Astrocyte (in vitro differentiated cells and primary cell): ENCODE measurements around the gene VSIG8. TPM values are rescaled to one million over a fixed set of nuclear protein-coding genes. Genes with fewer than 3 reads are reported as not detected.

Source experiments
- DNase-seq: peaks from one replicate; pipeline ENCODE4 v3.0.0-alpha.2; 2010; ENCODE audit warnings: low read depth
- FAIRE-seq: peaks from 2 replicates; lab custom pipeline; 2011; peaks lifted over from hg19 to GRCh38; lab: Jason Lieb, UNC
- H2AFZ ChIP-seq: 2 replicates; pipeline ENCODE4 v1.6.0; 2012; ENCODE audit warnings: low read depth, low read length, inconsistent platforms
- H3K27ac ChIP-seq: 2 replicates; pipeline ENCODE4 v1.5.1; 2011; ENCODE audit warnings: low read depth, low read length, inconsistent platforms
- H3K27me3 ChIP-seq: 2 replicates; pipeline ENCODE4 v1.6.0; 2011; ENCODE audit warnings: low read length, inconsistent platforms; ENCODE audit not compliant: insufficient read depth
- H3K36me3 ChIP-seq: 2 replicates; pipeline ENCODE4 v1.5.1; 2011; ENCODE audit warnings: low read length, inconsistent platforms; ENCODE audit not compliant: insufficient read depth
- H3K4me1 ChIP-seq: 2 replicates; pipeline ENCODE4 v1.5.1; 2011; ENCODE audit warnings: low read length, inconsistent platforms; ENCODE audit not compliant: insufficient read depth
- H3K4me2 ChIP-seq: 2 replicates; pipeline ENCODE4 v1.6.0; 2012; ENCODE audit warnings: low read length, inconsistent platforms
- H3K4me3 ChIP-seq: 2 replicates; pipeline ENCODE4 v1.5.1; 2011; ENCODE audit warnings: low read depth, mild to moderate bottlenecking, low read length, inconsistent platforms; ENCODE audit not compliant: insufficient read depth
- H3K79me2 ChIP-seq: 2 replicates; pipeline ENCODE4 v1.6.0; 2012; ENCODE audit warnings: mild to moderate bottlenecking, low read length, inconsistent platforms; ENCODE audit not compliant: insufficient read depth
- H3K9ac ChIP-seq: 2 replicates; pipeline ENCODE4 v1.6.0; 2012; ENCODE audit warnings: mild to moderate bottlenecking, low read length, inconsistent platforms
- H3K9me3 ChIP-seq: 2 replicates; pipeline ENCODE4 v1.5.1; 2012; ENCODE audit warnings: low read depth, mild to moderate bottlenecking, low read length, inconsistent platforms; ENCODE audit not compliant: insufficient read depth
- H4K20me1 ChIP-seq: 2 replicates; pipeline ENCODE4 v1.6.0; 2012; ENCODE audit warnings: low read length, inconsistent platforms; ENCODE audit not compliant: insufficient read depth
- H3K27ac Mint-ChIP-seq: one replicate; pipeline ENCODE4 v1.8.0; 2021; ENCODE audit warnings: mild to moderate bottlenecking, mixed read lengths; ENCODE audit not compliant: unreplicated experiment
- H3K27me3 Mint-ChIP-seq: one replicate; pipeline ENCODE4 v1.8.0; 2021; ENCODE audit warnings: low read depth, mixed read lengths; ENCODE audit not compliant: unreplicated experiment
- H3K36me3 Mint-ChIP-seq: one replicate; pipeline ENCODE4 v1.8.0; 2021; ENCODE audit warnings: low read depth, mixed read lengths; ENCODE audit not compliant: unreplicated experiment
- H3K4me1 Mint-ChIP-seq: one replicate; pipeline ENCODE4 v1.8.0; 2021; ENCODE audit warnings: low read depth, mixed read lengths; ENCODE audit not compliant: unreplicated experiment
- H3K4me3 Mint-ChIP-seq: one replicate; pipeline ENCODE4 v1.8.0; 2021; ENCODE audit warnings: mild to moderate bottlenecking, moderate library complexity, mixed read lengths; ENCODE audit not compliant: unreplicated experiment
- H3K9me3 Mint-ChIP-seq: one replicate; pipeline ENCODE4 v1.8.0; 2021; ENCODE audit warnings: mild to moderate bottlenecking, mixed read lengths; ENCODE audit not compliant: unreplicated experiment
- CTCF ChIP-seq: IDR thresholded peaks from 2 replicates; pipeline ENCODE4 v1.5.1; 2011; ENCODE audit warnings: low read depth, mild to moderate bottlenecking, inconsistent platforms, low read length, moderate library complexity; ENCODE audit not compliant: insufficient read depth
- EZH2 ChIP-seq: IDR thresholded peaks from 2 replicates; pipeline ENCODE4 v1.6.1; 2012; ENCODE audit warnings: mild to moderate bottlenecking, low read length, inconsistent platforms; ENCODE audit not compliant: insufficient read depth
- total RNA-seq: library from RNA; stranded (reverse); gene quantifications from 2 replicates; pipeline ENCODE4 v1.2.1, GENCODE V29; 2021

VSIG8 gene
- total RNA-seq, 1 donor from 2014 or later, result not detected

GRCh38 chr1:159835356-159835755 is 27.1 kb downstream of the VSIG8 start:
- Mint-ChIP-seq H3K4me3 (no peak overlapping the region), H3K9me3 (no peaks in the 10 kb centered on the region), H3K27me3 (peaks cover 11% of the 10 kb centered on the region), H3K27ac (no peak overlapping the region), H3K36me3 (peaks cover 8% of the 10 kb centered on the region), H3K4me1 (peaks cover 16% of the 10 kb centered on the region)
- Histone ChIP-seq H4K20me1 (no peaks in the 10 kb centered on the region), H3K27me3 (no peaks in the 10 kb centered on the region), H2AFZ (no peak overlapping the region), H3K4me1 (peaks cover under 1% of the 10 kb centered on the region), H3K27ac (no peak overlapping the region), H3K36me3 (no peaks in the 10 kb centered on the region), H3K9ac (no peak overlapping the region), H3K4me2 (no peak overlapping the region), H3K79me2 (no peaks in the 10 kb centered on the region), H3K9me3 (no peaks in the 10 kb centered on the region), H3K4me3 (no peak overlapping the region)
- DNase-seq, result no peak
- TF ChIP-seq CTCF (no peak), EZH2 (no peak)
- no peak for FAIRE-seq

GRCh38 chr1:159832309-159832708 is 30.1 kb downstream of the VSIG8 start:
- H3K79me2 ChIP-seq, result no peaks in the 10 kb centered on the region
- no peaks in the 10 kb centered on the region for H3K9me3 ChIP-seq
- H3K27me3 ChIP-seq, result no peaks in the 10 kb centered on the region
- H3K27me3 Mint-ChIP-seq, result peaks cover 7% of the 10 kb centered on the region
- H3K4me3 ChIP-seq, result no peak overlapping the region
- peaks cover 32% of the 10 kb centered on the region for H3K4me1 Mint-ChIP-seq
- H3K4me3 Mint-ChIP-seq, result no peak overlapping the region
- no peak for DNase-seq
- H3K4me2 ChIP-seq, result no peak overlapping the region
- H3K9ac ChIP-seq, result no peak overlapping the region
- peaks cover 3% of the 10 kb centered on the region for H3K4me1 ChIP-seq
- no peak overlapping the region for H3K27ac Mint-ChIP-seq
- peaks cover 4% of the 10 kb centered on the region for H3K36me3 Mint-ChIP-seq
- FAIRE-seq, result no peak
- no peaks in the 10 kb centered on the region for H3K9me3 Mint-ChIP-seq
- TF ChIP-seq EZH2 (no peak), CTCF (no peak)
- no peak overlapping the region for H2AFZ ChIP-seq
- H3K36me3 ChIP-seq, result no peaks in the 10 kb centered on the region
- H4K20me1 ChIP-seq, result no peaks in the 10 kb centered on the region
- H3K27ac ChIP-seq, result no peak overlapping the region

GRCh38 chr1:159831412-159832141 is 30.9 kb downstream of the VSIG8 start:
- DNase-seq, result no peak
- H3K4me1 ChIP-seq, result peaks cover 3% of the 10 kb centered on the region
- H3K36me3 ChIP-seq, result no peaks in the 10 kb centered on the region
- Mint-ChIP-seq H3K27ac (no peak overlapping the region), H3K9me3 (no peaks in the 10 kb centered on the region), H3K4me1 (peaks cover 37% of the 10 kb centered on the region), H3K36me3 (peaks cover under 1% of the 10 kb centered on the region), H3K27me3 (peaks cover 7% of the 10 kb centered on the region), H3K4me3 (no peak overlapping the region)
- no peaks in the 10 kb centered on the region for H3K79me2 ChIP-seq
- TF ChIP-seq EZH2 (no peak), CTCF (no peak)
- no peak overlapping the region for H3K4me3 ChIP-seq
- no peak for FAIRE-seq
- H3K27ac ChIP-seq, result no peak overlapping the region
- H3K9ac ChIP-seq, result no peak overlapping the region
- H3K4me2 ChIP-seq, result no peak overlapping the region
- no peak overlapping the region for H2AFZ ChIP-seq
- no peaks in the 10 kb centered on the region for H3K27me3 ChIP-seq
- H3K9me3 ChIP-seq, result no peaks in the 10 kb centered on the region
- H4K20me1 ChIP-seq, result no peaks in the 10 kb centered on the region
